ENCODE results near the gene DUSP28. TPM values are rescaled to one million over a fixed set of nuclear protein-coding genes. Genes with fewer than 3 reads are reported as not detected.

Gene DUSP28
- total and polyA plus RNA-seq, 2 of the 13 experiments (the other 11 are each of a cell fraction or from before 2014, with no cell fraction given): 5.2 to 8.6 TPM

GRCh38 chr2:240579071-240579762, 19.1 kb downstream of the DUSP28 start (continued):
- no peak for TF ChIP-seq ZBTB40 (IDR thresholded peaks at IDR 0.05)
- TF ChIP-seq ZBTB40 (CRISPR knock-in tag; IDR thresholded peaks at IDR 0.05): no peak
- no peak for TF ChIP-seq NONO (IDR thresholded peaks at IDR 0.05)
- TF ChIP-seq NONO (CRISPR knock-in tag; conservative IDR thresholded peaks at IDR 0.05): 0 out of 2 replicates have a peak, but pooled peaks have one; percentile 52
- TF ChIP-seq RBFOX2 (IDR thresholded peaks at IDR 0.05; ENCODE audit: low read depth, low read length): 0 out of 2 replicates have a peak, but pooled peaks have one; percentile 6
- no peak for TF ChIP-seq KDM5A (IDR thresholded peaks at IDR 0.05; ENCODE audit: borderline replicate concordance, low read length)
- no peak for TF ChIP-seq CAMTA2 (CRISPR knock-in tag; IDR thresholded peaks at IDR 0.05; ENCODE audit: borderline replicate concordance)
- peak; percentile 19 for TF ChIP-seq AGO1 (IDR thresholded peaks at IDR 0.05; ENCODE audit: low read depth, low read length, poor library complexity, severe bottlenecking)
- peak; percentile 10 for TF ChIP-seq SRSF1 (optimal IDR thresholded peaks at IDR 0.05; ENCODE audit: low read depth, low read length)
- TF ChIP-seq THAP7 (CRISPR knock-in tag; IDR thresholded peaks at IDR 0.05): no peak
- 0 out of 2 replicates have a peak, but pooled peaks have one; percentile 41 for TF ChIP-seq ZNF589 (CRISPR knock-in tag; conservative IDR thresholded peaks at IDR 0.05)
- peak; percentile 72; the same call in 1 of the 2 replicates for TF ChIP-seq ZNF260 (CRISPR knock-in tag; IDR thresholded peaks at IDR 0.05; ENCODE audit: borderline replicate concordance, low read depth)
